Activated T-helper 1 cell treated with anti-CD3 and anti-CD28 coated beads, Interleukin-12 subunit alpha, Interleukin-12 subunit beta, Interleukin-2, Interleukin-4 antibody, amounts not matched to agents 30 ng/mL and 10 ng/mL and 1 ng/mL, durations not matched to agents 14 hours and 24 hours and 36 hours (primary cell): Measurements from ENCODE around the gene DOCK9. TPM values are rescaled to one million over a fixed set of nuclear protein-coding genes. Genes with fewer than 3 reads are reported as not detected.
A peak's percentile ranks its signal among the peaks of the same experiment; 100 is the strongest.

Experiments used
- DNase-seq: peaks from one replicate; pipeline ENCODE4 v3.0.0; 2021; ENCODE audit warnings: low spot score
- H3K27ac Mint-ChIP-seq: one replicate; pipeline ENCODE4 v1.8.0; 2021; ENCODE audit warnings: mild to moderate bottlenecking, mixed read lengths
- H3K27me3 Mint-ChIP-seq: one replicate; pipeline ENCODE4 v1.8.0; 2022; ENCODE audit warnings: mild to moderate bottlenecking, moderate library complexity, mixed read lengths; ENCODE audit not compliant: insufficient read depth
- H3K36me3 Mint-ChIP-seq: one replicate; pipeline ENCODE4 v1.8.0; 2021; ENCODE audit warnings: low read depth, mixed read lengths
- H3K4me1 Mint-ChIP-seq: one replicate; pipeline ENCODE4 v1.8.0; 2021; ENCODE audit warnings: low read depth, mixed read lengths
- H3K4me3 Mint-ChIP-seq: one replicate; pipeline ENCODE4 v1.8.0; 2021; ENCODE audit warnings: mild to moderate bottlenecking, moderate library complexity, mixed read lengths
- H3K9me3 Mint-ChIP-seq: one replicate; pipeline ENCODE4 v1.8.0; 2021; ENCODE audit warnings: mixed read lengths
- intact Hi-C: fragments of 100-400 bp; cut with micrococcal nuclease; formaldehyde crosslinking; loops from one replicate; pipeline ENCODE4 v1.15.1; 2024
- total RNA-seq: library from RNA; stranded (reverse); gene quantifications from 2 replicates; pipeline ENCODE4 v1.2.3, GENCODE V29; 2022

The DOCK9 gene
- total RNA-seq, 1 donor from 2014 or later: 36.0 TPM

GRCh38 chr13:98856983-98857382, 120.9 kb downstream of the DOCK9 start:
- H3K27me3 Mint-ChIP-seq: no peaks in the 10 kb centered on the region
- no peak for DNase-seq
- H3K36me3 Mint-ChIP-seq: peaks cover 47% of the 10 kb centered on the region
- no peak overlapping the region for H3K4me3 Mint-ChIP-seq
- H3K9me3 Mint-ChIP-seq: no peaks in the 10 kb centered on the region
- intact Hi-C loops: no loop called here
- no peak overlapping the region for H3K27ac Mint-ChIP-seq
- H3K4me1 Mint-ChIP-seq: peaks cover 17% of the 10 kb centered on the region

- H3K4me3 Mint-ChIP-seq: no peak overlapping the region
- no peak overlapping the region for H3K27ac Mint-ChIP-seq
- H3K36me3 Mint-ChIP-seq: peaks cover 39% of the 10 kb centered on the region
Measured at GRCh38 chr13:98854448-98854847, 123.4 kb downstream of the DOCK9 start.

GRCh38 chr13:98853771-98854221, 124.1 kb downstream of the DOCK9 start:
- no peaks in the 10 kb centered on the region for H3K9me3 Mint-ChIP-seq
- H3K36me3 Mint-ChIP-seq: peaks cover 39% of the 10 kb centered on the region
- H3K4me3 Mint-ChIP-seq: peak overlapping the region; percentile 36
- peak overlapping the region; percentile 13 for H3K27ac Mint-ChIP-seq
- intact Hi-C loops: loop anchor here (1.0 to 5.0 kb wide), 7 partner anchors 22 to 404 kb away; partner anchors contain the start of gene GPR18
- H3K27me3 Mint-ChIP-seq: no peaks in the 10 kb centered on the region
- peak; percentile 59 for DNase-seq
- H3K4me1 Mint-ChIP-seq: peaks cover 21% of the 10 kb centered on the region

More at GRCh38 chr13:98854448-98854847, 123.4 kb downstream of the DOCK9 start:
- no peak for DNase-seq
- no peaks in the 10 kb centered on the region for H3K9me3 Mint-ChIP-seq
- H3K27me3 Mint-ChIP-seq: no peaks in the 10 kb centered on the region
- peaks cover 21% of the 10 kb centered on the region for H3K4me1 Mint-ChIP-seq
- intact Hi-C loops: loop anchor here (1.0 to 5.0 kb wide), 2 partner anchors 36 to 403 kb away; partner anchors contain the start of gene GPR18

GRCh38 chr13:98851276-98851675, 126.6 kb downstream of the DOCK9 start:
- intact Hi-C loops: loop anchor here (5.0 kb wide), 1 partner anchor 406 kb away; the partner anchor contains the start of gene GPR18
- H3K4me1 Mint-ChIP-seq: peaks cover 26% of the 10 kb centered on the region
- no peak overlapping the region for H3K27ac Mint-ChIP-seq
- peaks cover 45% of the 10 kb centered on the region for H3K36me3 Mint-ChIP-seq
- no peaks in the 10 kb centered on the region for H3K9me3 Mint-ChIP-seq
- H3K27me3 Mint-ChIP-seq: no peaks in the 10 kb centered on the region
- DNase-seq: no peak
- no peak overlapping the region for H3K4me3 Mint-ChIP-seq

- Mint-ChIP-seq H3K9me3 (no peaks in the 10 kb centered on the region), H3K4me1 (peaks cover 21% of the 10 kb centered on the region), H3K27me3 (no peaks in the 10 kb centered on the region), H3K4me3 (no peak overlapping the region), H3K27ac (no peak overlapping the region), H3K36me3 (peaks cover 39% of the 10 kb centered on the region)
- intact Hi-C loops: no loop called here
- DNase-seq: no peak
Measured at GRCh38 chr13:98848746-98849145, 129.1 kb downstream of the DOCK9 start.

- H3K36me3 Mint-ChIP-seq: peaks cover 38% of the 10 kb centered on the region
- H3K4me3 Mint-ChIP-seq: no peak overlapping the region
- H3K9me3 Mint-ChIP-seq: no peaks in the 10 kb centered on the region
- intact Hi-C loops: no loop called here
- no peaks in the 10 kb centered on the region for H3K27me3 Mint-ChIP-seq
- peaks cover 17% of the 10 kb centered on the region for H3K4me1 Mint-ChIP-seq
- no peak for DNase-seq
- no peak overlapping the region for H3K27ac Mint-ChIP-seq
Measured at GRCh38 chr13:98847780-98848179, 130.1 kb downstream of the DOCK9 start.

- Mint-ChIP-seq H3K36me3 (peaks cover 38% of the 10 kb centered on the region), H3K4me3 (no peak overlapping the region), H3K27ac (no peak overlapping the region), H3K4me1 (peaks cover 17% of the 10 kb centered on the region), H3K9me3 (no peaks in the 10 kb centered on the region), H3K27me3 (no peaks in the 10 kb centered on the region)
- no peak for DNase-seq
- intact Hi-C loops: no loop called here
Measured at GRCh38 chr13:98846986-98847385, 130.9 kb downstream of the DOCK9 start.

- DNase-seq: no peak
- Mint-ChIP-seq H3K4me3 (no peak overlapping the region), H3K36me3 (peaks cover 35% of the 10 kb centered on the region), H3K9me3 (no peaks in the 10 kb centered on the region), H3K27ac (no peak overlapping the region), H3K4me1 (peaks cover 17% of the 10 kb centered on the region), H3K27me3 (no peaks in the 10 kb centered on the region)
- intact Hi-C loops: no loop called here
Measured at GRCh38 chr13:98846521-98846920, 131.3 kb downstream of the DOCK9 start.

GRCh38 chr13:98845742-98846141, 132.1 kb downstream of the DOCK9 start:
- DNase-seq: no peak
- peaks cover 13% of the 10 kb centered on the region for H3K4me1 Mint-ChIP-seq
- intact Hi-C loops: no loop called here

GRCh38 chr13:98844021-98844420, 133.8 kb downstream of the DOCK9 start:
- H3K27me3 Mint-ChIP-seq: no peaks in the 10 kb centered on the region
- H3K4me3 Mint-ChIP-seq: no peak overlapping the region
- intact Hi-C loops: no loop called here
- no peak overlapping the region for H3K27ac Mint-ChIP-seq
- H3K36me3 Mint-ChIP-seq: peaks cover 29% of the 10 kb centered on the region
- no peak for DNase-seq
- H3K4me1 Mint-ChIP-seq: peaks cover 13% of the 10 kb centered on the region
- no peaks in the 10 kb centered on the region for H3K9me3 Mint-ChIP-seq

More at GRCh38 chr13:98845742-98846141, 132.1 kb downstream of the DOCK9 start:
- Mint-ChIP-seq H3K4me3 (no peak overlapping the region), H3K9me3 (no peaks in the 10 kb centered on the region), H3K36me3 (peaks cover 30% of the 10 kb centered on the region), H3K27ac (no peak overlapping the region), H3K27me3 (no peaks in the 10 kb centered on the region)

- Mint-ChIP-seq H3K36me3 (peaks cover 29% of the 10 kb centered on the region), H3K27me3 (no peaks in the 10 kb centered on the region), H3K27ac (no peak overlapping the region), H3K4me3 (no peak overlapping the region), H3K4me1 (peaks cover 13% of the 10 kb centered on the region), H3K9me3 (no peaks in the 10 kb centered on the region)
- DNase-seq: no peak
- intact Hi-C loops: loop anchor here (1.0 to 2.0 kb wide), 4 partner anchors 171 to 989 kb away; no protein-coding TSS in a partner anchor
Measured at GRCh38 chr13:98843482-98843877, 134.4 kb downstream of the DOCK9 start.

GRCh38 chr13:98842858-98843481, 134.9 kb downstream of the DOCK9 start:
- H3K27me3 Mint-ChIP-seq: no peaks in the 10 kb centered on the region
- H3K4me3 Mint-ChIP-seq: no peak overlapping the region
- peak; percentile 44 for DNase-seq
- intact Hi-C loops: loop anchor here (1.0 to 2.0 kb wide), 4 partner anchors 170 to 988 kb away; no protein-coding TSS in a partner anchor
- no peaks in the 10 kb centered on the region for H3K9me3 Mint-ChIP-seq
- peaks cover 13% of the 10 kb centered on the region for H3K4me1 Mint-ChIP-seq
- no peak overlapping the region for H3K27ac Mint-ChIP-seq
- peaks cover 27% of the 10 kb centered on the region for H3K36me3 Mint-ChIP-seq

GRCh38 chr13:98842070-98842469, 135.8 kb downstream of the DOCK9 start:
- Mint-ChIP-seq H3K4me3 (no peak overlapping the region), H3K36me3 (peaks cover 22% of the 10 kb centered on the region), H3K9me3 (no peaks in the 10 kb centered on the region), H3K27ac (no peak overlapping the region), H3K27me3 (no peaks in the 10 kb centered on the region), H3K4me1 (peaks cover 13% of the 10 kb centered on the region)
- no peak for DNase-seq
- intact Hi-C loops: loop anchor here (2.0 kb wide), 3 partner anchors 169 to 987 kb away; no protein-coding TSS in a partner anchor
